ENCODE measurements around the gene CEP20. TPM values are rescaled to one million over a fixed set of nuclear protein-coding genes. Genes with fewer than 3 reads are reported as not detected.
"Not testable (repeated sequence)": the region's sequence is repeated elsewhere in the genome, so short reads cannot be mapped to it uniquely, and the experiment has no call there.

CEP20 gene, protein sequence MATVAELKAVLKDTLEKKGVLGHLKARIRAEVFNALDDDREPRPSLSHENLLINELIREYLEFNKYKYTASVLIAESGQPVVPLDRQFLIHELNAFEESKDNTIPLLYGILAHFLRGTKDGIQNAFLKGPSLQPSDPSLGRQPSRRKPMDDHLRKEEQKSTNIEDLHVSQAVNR
- total RNA-seq (2014; rRNA removed; shearing (Covaris generic)) (60.3 and 63.9 TPM in 2 replicates), polyA plus RNA-seq (2016; fragmentation: Nextera tagmentation; extraction: Ambion mirVana) (53.8 and 56.1 TPM in 2 replicates)

DNA sequence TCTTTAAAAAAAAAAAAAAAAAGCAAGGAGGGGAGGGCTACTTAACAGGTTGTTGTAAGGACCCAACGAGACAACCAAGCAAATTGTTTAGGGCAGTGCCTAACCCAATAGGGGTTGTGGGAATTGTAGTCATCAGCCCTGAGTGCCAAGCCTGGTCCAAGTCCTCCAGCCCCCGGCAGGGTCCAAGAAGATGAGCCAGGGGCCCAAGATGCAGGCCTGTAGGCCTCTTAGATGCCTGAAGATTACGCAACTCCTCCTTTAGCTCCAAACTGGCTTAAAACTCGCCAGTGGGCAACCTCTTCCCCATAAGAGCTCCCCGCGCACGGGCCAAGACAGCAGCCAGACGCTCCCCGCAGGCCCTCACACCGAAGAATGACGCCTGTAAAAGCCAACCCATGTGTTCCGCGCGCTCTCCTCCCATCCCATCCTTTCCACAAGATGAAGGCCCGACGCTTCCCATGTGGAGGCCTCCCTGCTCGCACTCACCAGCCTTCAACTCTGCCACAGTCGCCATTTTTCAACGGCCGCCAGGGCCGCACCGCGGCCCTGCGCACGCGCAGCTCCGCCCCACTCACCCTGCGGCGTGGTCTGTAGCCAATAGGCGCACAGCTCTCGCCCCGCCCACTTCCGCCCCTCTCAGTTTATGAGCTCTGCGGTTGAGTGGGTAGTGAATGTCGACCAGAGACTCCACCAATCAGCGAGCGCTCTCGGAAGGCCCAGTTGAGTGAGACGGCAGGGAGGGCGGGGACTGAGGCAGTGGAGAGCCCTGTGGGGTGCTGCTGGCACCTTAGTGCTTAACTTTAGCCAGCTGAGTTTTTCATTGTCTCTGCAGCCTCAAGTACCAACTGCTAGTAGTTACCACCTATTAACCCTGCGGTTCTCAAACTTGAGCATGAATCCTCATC lies at the start of gene CEP20:
CEP20 (minus strand) TSS at position 532 of the 905 bp plus-strand sequence; CDS start at position 514, 18 bp downstream.
- peak within 1 kb of the TSS; percentile 87 for H2AFZ ChIP-seq
- TF ChIP-seq EZH2 (IDR thresholded peaks at IDR 0.05; ENCODE audit: insufficient read depth, poor library complexity, severe bottlenecking) (no peak), EZH2phosphoT487 (IDR thresholded peaks at IDR 0.05; ENCODE audit: insufficient read depth, low read depth) (no peak)
- peak within 1 kb of the TSS; percentile 83 for H3K4me2 ChIP-seq (ENCODE audit: unreplicated experiment)
- DNase-seq, result peak; percentile 100
- H3K9me3 ChIP-seq (ENCODE audit: low read depth), result no peaks in the 10 kb centered on the region
- 0 to 1% methylated on average over 40 to 41 of the region's 41 CpGs for WGBS, 2 experiments (ENCODE audit: low coverage in 1 of 2, low lambda C conversion rate in 2 of 2, missing lambda C conversion rate in 2 of 2)
- H3F3A ChIP-seq (ENCODE audit: insufficient read depth), result 0 out of 2 replicates have a peak, but pooled peaks cover 3% of the 10 kb centered on the region
- no peaks in the 10 kb centered on the region for H3K36me3 ChIP-seq (ENCODE audit: low read depth)
- peaks cover 22% of the 10 kb centered on the region for H3K4me1 ChIP-seq (ENCODE audit: insufficient read depth)
- H3K27ac ChIP-seq, result peak within 1 kb of the TSS; percentile 90
- no peaks in the 10 kb centered on the region for H3K27me3 ChIP-seq (replicated peaks; ENCODE audit: insufficient read depth)
- peaks cover 49% of the 10 kb centered on the region for H3K79me2 ChIP-seq (ENCODE audit: insufficient read depth)
- in situ Hi-C loops (cut with MboI), result no loop called here
- no peaks in the 10 kb centered on the region for H3K9me2 ChIP-seq (ENCODE audit: insufficient read depth)
- peak within 1 kb of the TSS; percentile 96 for H3K9ac ChIP-seq
- no peaks in the 10 kb centered on the region for H4K20me1 ChIP-seq (ENCODE audit: insufficient read depth)
- peak within 1 kb of the TSS; percentile 91 for H3K4me3 ChIP-seq

- 91 to 95% methylated on average over 6 of the region's 6 CpGs for WGBS, 2 experiments (ENCODE audit: low coverage in 1 of 2, low lambda C conversion rate in 2 of 2, missing lambda C conversion rate in 2 of 2)
- H3K79me2 ChIP-seq (ENCODE audit: insufficient read depth); H3K9ac ChIP-seq; H3K27me3 ChIP-seq (replicated peaks; ENCODE audit: insufficient read depth); H3K4me3 ChIP-seq; H3K9me2 ChIP-seq (ENCODE audit: insufficient read depth); H2AFZ ChIP-seq; H3F3A ChIP-seq (ENCODE audit: insufficient read depth); H3K27ac ChIP-seq; DNase-seq; H3K4me1 ChIP-seq (ENCODE audit: insufficient read depth); H3K9me3 ChIP-seq (ENCODE audit: low read depth); H4K20me1 ChIP-seq (ENCODE audit: insufficient read depth); H3K4me2 ChIP-seq (ENCODE audit: unreplicated experiment); in situ Hi-C loops (cut with MboI); H3K36me3 ChIP-seq (ENCODE audit: low read depth): not testable (repeated sequence)
Observed at GRCh38 chr16:15936809-15937208, 48.4 kb upstream of the CEP20 start.

GRCh38 chr16:15934991-15935390 lies 46.6 kb upstream of the CEP20 start:
- H3K4me2 ChIP-seq (ENCODE audit: unreplicated experiment), result no peak overlapping the region
- H3K27me3 ChIP-seq (replicated peaks; ENCODE audit: insufficient read depth), result no peaks in the 10 kb centered on the region
- no peaks in the 10 kb centered on the region for H3K9me2 ChIP-seq (ENCODE audit: insufficient read depth)
- H3F3A ChIP-seq (ENCODE audit: insufficient read depth), result no peaks in the 10 kb centered on the region
- no peak for DNase-seq
- peaks cover 7% of the 10 kb centered on the region for H3K9me3 ChIP-seq (ENCODE audit: low read depth)
- no peak overlapping the region for H3K27ac ChIP-seq
- no peaks in the 10 kb centered on the region for H4K20me1 ChIP-seq (ENCODE audit: insufficient read depth)
- H3K79me2 ChIP-seq (ENCODE audit: insufficient read depth), result no peaks in the 10 kb centered on the region
- H3K9ac ChIP-seq, result no peak overlapping the region
- H2AFZ ChIP-seq, result no peak overlapping the region
- in situ Hi-C loops (cut with MboI), result no loop called here
- TF ChIP-seq EZH2phosphoT487 (IDR thresholded peaks at IDR 0.05; ENCODE audit: insufficient read depth, low read depth) (no peak), EZH2 (IDR thresholded peaks at IDR 0.05; ENCODE audit: insufficient read depth, poor library complexity, severe bottlenecking) (no peak)
- H3K4me1 ChIP-seq (ENCODE audit: insufficient read depth), result no peaks in the 10 kb centered on the region
- no peak overlapping the region for H3K4me3 ChIP-seq
- H3K36me3 ChIP-seq (ENCODE audit: low read depth), result no peaks in the 10 kb centered on the region

DNA sequence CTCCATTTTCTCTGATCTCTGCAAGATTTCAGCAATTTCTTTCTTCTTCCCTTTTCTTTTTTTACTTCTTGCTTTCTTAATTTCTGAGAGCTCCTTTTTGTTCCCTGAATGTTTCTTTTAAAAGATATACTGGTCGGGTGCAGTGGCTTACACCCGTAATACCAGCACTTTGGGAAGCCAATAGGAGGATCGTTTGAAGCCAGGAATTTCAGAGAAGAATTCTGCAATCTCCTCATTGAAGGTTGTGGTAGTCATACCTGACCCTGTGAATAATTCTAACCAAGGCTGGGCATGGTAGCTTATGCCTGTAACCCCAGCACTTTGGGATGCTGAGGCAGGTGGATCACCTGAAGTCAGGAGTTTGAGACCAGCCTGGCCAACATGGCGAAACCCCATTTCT lies 45.4 kb upstream of the CEP20 start:
- Histone ChIP-seq H3K4me1 (ENCODE audit: insufficient read depth) (no peaks in the 10 kb centered on the region), H4K20me1 (ENCODE audit: insufficient read depth) (no peaks in the 10 kb centered on the region), H3K27me3 (replicated peaks; ENCODE audit: insufficient read depth) (no peaks in the 10 kb centered on the region), H3K4me3 (no peak overlapping the region), H2AFZ (no peak overlapping the region), H3K9me3 (ENCODE audit: low read depth) (peaks cover 7% of the 10 kb centered on the region), H3K27ac (no peak overlapping the region), H3K9ac (no peak overlapping the region), H3K36me3 (ENCODE audit: low read depth) (no peaks in the 10 kb centered on the region), H3K79me2 (ENCODE audit: insufficient read depth) (no peaks in the 10 kb centered on the region), H3F3A (ENCODE audit: insufficient read depth) (no peaks in the 10 kb centered on the region), H3K9me2 (ENCODE audit: insufficient read depth) (no peaks in the 10 kb centered on the region), H3K4me2 (ENCODE audit: unreplicated experiment) (no peak overlapping the region)
- TF ChIP-seq EZH2phosphoT487 (IDR thresholded peaks at IDR 0.05; ENCODE audit: insufficient read depth, low read depth) (no peak), EZH2 (IDR thresholded peaks at IDR 0.05; ENCODE audit: insufficient read depth, poor library complexity, severe bottlenecking) (no peak)
- 81 to 88% methylated on average over 4 of the region's 4 CpGs for WGBS, 2 experiments (ENCODE audit: low coverage in 1 of 2, low lambda C conversion rate in 2 of 2, missing lambda C conversion rate in 2 of 2)
- no peak for DNase-seq
- in situ Hi-C loops (cut with MboI), result no loop called here
